ENCODE measurements around the gene ITGA2. TPM values are rescaled to one million over a fixed set of nuclear protein-coding genes. Genes with fewer than 3 reads are reported as not detected.

ITGA2 gene
- polyA plus RNA-seq, 1 experiment, result 71.9 TPM

DNA sequence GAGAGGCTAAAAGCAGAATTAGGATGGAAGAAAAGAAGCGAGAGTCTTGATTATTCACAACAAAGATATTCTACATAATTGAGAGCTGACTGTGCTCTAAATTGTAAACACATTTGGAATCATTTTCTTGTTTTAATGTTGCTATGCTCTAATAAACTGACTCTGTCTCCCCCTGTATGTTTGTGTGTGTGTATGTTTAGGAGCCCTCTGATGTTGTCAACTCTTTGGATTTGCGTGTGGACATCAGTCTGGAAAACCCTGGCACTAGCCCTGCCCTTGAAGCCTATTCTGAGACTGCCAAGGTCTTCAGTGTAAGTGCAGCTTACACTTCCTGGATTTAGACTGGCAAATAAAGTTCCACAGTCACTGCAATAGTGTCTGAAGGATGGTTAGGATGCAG is 82.6 kb downstream of the ITGA2 start:
- POLR2A ChIA-PET, result no interaction called here
- Histone ChIP-seq H3K27me3 (ENCODE audit: control insufficient read depth, insufficient read depth, low read length) (no peaks in the 10 kb centered on the region), H3K9me3 (ENCODE audit: control insufficient read depth, insufficient read depth, low read length) (no peaks in the 10 kb centered on the region), H3K27ac (ENCODE audit: low read depth, low read length) (no peak overlapping the region), H3K4me3 (ENCODE audit: low read depth, low read length) (no peak overlapping the region)
- peak; percentile 28 for TF ChIP-seq CTCF (IDR thresholded peaks at IDR 0.05; ENCODE audit: low read depth, low read length)
- CTCF ChIA-PET, result interaction anchor here (0.7 to 3.1 kb wide), 5 partner anchors 15 to 156 kb away, joined by 3 to 31 read pairs (median 3); no protein-coding TSS in a partner anchor
- no peak for DNase-seq (ENCODE audit: low read depth, low spot score)

DNA sequence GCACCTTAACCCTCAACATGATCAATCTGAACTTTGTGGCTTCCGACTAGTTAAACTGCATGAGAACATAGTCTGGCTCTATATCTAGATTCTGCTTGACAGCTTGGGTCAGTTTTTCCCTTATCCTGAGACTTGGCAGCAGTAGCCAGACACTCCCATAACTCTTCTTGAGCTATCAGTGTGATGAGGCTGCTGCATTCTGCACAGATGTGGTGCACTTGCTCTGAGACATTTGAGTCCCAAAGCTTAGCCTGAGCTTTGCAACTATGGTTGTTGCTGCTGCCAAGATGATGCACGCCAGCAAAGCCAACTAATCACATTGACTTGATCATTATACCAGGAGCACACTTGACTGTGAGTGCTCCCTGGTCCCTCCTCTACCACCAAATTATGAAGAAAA is 84.2 kb downstream of the ITGA2 start:
- Histone ChIP-seq H3K27me3 (ENCODE audit: control insufficient read depth, insufficient read depth, low read length) (no peaks in the 10 kb centered on the region), H3K4me3 (ENCODE audit: low read depth, low read length) (no peak overlapping the region), H3K9me3 (ENCODE audit: control insufficient read depth, insufficient read depth, low read length) (no peaks in the 10 kb centered on the region), H3K27ac (ENCODE audit: low read depth, low read length) (no peak overlapping the region)
- no peak for TF ChIP-seq CTCF (IDR thresholded peaks at IDR 0.05; ENCODE audit: low read depth, low read length)
- POLR2A ChIA-PET, result no interaction called here
- DNase-seq (ENCODE audit: low read depth, low spot score), result no peak
- CTCF ChIA-PET, result interaction anchor here (1.0 to 3.1 kb wide), 2 partner anchors 17 to 125 kb away, joined by 5 to 31 read pairs; no protein-coding TSS in a partner anchor

DNA sequence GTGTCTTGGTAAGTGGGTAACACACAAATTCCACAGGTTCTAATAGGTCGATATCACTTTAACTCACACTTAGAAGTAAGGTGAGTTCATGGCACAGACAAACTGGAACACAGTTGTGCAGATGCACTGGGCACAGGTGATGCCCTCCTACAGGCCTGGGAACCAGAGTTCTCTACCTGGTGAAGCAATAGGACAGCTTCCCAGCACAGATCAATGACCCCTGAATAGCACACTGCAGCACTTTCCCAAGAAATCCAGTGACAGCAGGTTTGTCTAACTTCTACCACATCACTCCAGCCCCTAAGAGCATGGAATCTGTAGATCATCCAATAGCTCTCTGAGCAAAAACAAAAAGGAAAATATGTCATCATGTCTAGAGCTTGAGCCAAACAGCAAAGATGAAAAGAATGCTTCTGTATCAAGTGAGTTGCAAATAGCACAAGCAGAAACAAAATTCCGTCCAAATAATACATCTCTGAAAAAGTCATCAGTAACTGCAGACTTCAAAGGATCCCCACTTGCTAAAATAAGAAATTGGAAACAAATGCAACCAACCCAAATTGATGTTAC is 86.9 kb downstream of the ITGA2 start:
- TF ChIP-seq CTCF (IDR thresholded peaks at IDR 0.05; ENCODE audit: low read depth, low read length), result no peak
- H3K27me3 ChIP-seq (ENCODE audit: control insufficient read depth, insufficient read depth, low read length), result no peaks in the 10 kb centered on the region
- CTCF ChIA-PET, result no interaction called here
- no peak for DNase-seq (ENCODE audit: low read depth, low spot score)
- no peak overlapping the region for H3K27ac ChIP-seq (ENCODE audit: low read depth, low read length)
- H3K9me3 ChIP-seq (ENCODE audit: control insufficient read depth, insufficient read depth, low read length), result no peaks in the 10 kb centered on the region
- H3K4me3 ChIP-seq (ENCODE audit: low read depth, low read length), result no peak overlapping the region
- POLR2A ChIA-PET, result no interaction called here

DNA sequence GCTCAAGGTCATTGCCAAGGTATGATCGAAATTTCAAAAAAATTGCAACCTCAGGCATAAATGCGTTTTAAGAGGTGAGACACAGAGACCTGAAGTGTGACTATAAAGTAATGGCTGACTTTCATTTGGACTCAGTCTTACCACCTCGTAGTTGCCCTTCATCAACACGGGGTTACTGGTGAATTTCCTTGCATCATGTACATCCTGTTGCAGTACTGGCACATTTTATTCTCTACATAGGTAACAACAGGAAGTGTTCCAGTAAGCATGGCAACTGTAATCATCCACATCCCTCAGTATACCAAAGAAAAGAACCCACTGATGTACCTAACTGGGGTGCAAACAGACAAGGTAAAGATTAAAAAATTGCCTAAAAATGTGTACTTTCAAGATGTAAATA is 91.1 kb downstream of the ITGA2 start:
- ChIA-PET POLR2A (no interaction called here), CTCF (interaction anchor here (1.3 kb wide), 1 partner anchor 10 kb away, joined by 3 read pairs; no protein-coding TSS in a partner anchor)
- Histone ChIP-seq H3K27ac (ENCODE audit: low read depth, low read length) (no peak overlapping the region), H3K4me3 (ENCODE audit: low read depth, low read length) (no peak overlapping the region), H3K9me3 (ENCODE audit: control insufficient read depth, insufficient read depth, low read length) (no peaks in the 10 kb centered on the region), H3K27me3 (ENCODE audit: control insufficient read depth, insufficient read depth, low read length) (no peaks in the 10 kb centered on the region)
- DNase-seq (ENCODE audit: low read depth, low spot score), result no peak
- TF ChIP-seq CTCF (IDR thresholded peaks at IDR 0.05; ENCODE audit: low read depth, low read length), result no peak

- DNase-seq (ENCODE audit: low read depth, low spot score), result no peak
- POLR2A ChIA-PET, result no interaction called here
- H3K27me3 ChIP-seq (ENCODE audit: control insufficient read depth, insufficient read depth, low read length), result no peaks in the 10 kb centered on the region
- H3K4me3 ChIP-seq (ENCODE audit: low read depth, low read length), result no peak overlapping the region
- CTCF ChIA-PET, result interaction anchor here (0.6 to 1.1 kb wide), 2 partner anchors 135 to 819 kb away, joined by 3 to 4 read pairs; no protein-coding TSS in a partner anchor
- no peak for TF ChIP-seq CTCF (IDR thresholded peaks at IDR 0.05; ENCODE audit: low read depth, low read length)
- no peak overlapping the region for H3K27ac ChIP-seq (ENCODE audit: low read depth, low read length)
- no peaks in the 10 kb centered on the region for H3K9me3 ChIP-seq (ENCODE audit: control insufficient read depth, insufficient read depth, low read length)
Measured at GRCh38 chr5:53083927-53084326, 94.8 kb downstream of the ITGA2 start.

Measured in AG04450 (cell line).